HG03558 (cell line): ENCODE data around the gene RNF144A.
"Not testable (repeated sequence)": the region's sequence is repeated elsewhere in the genome, so short reads cannot be mapped to it uniquely, and the experiment has no call there.

Source experiments
- ATAC-seq: cut with Tn5 transposase; IDR thresholded peaks from one replicate; pipeline ENCODE4 v1.9.1; 2021; ENCODE audit warnings: moderate number of reproducible peaks; ENCODE audit not compliant: unreplicated experiment; ENCODE audit errors: extremely low read depth

RNF144A gene

GRCh38 chr2:6927186-6927585 is 10.0 kb downstream of the RNF144A start:
- ATAC-seq: no peak

GRCh38 chr2:6927753-6928152 is 10.5 kb downstream of the RNF144A start:
- ATAC-seq: no peak

- ATAC-seq: no peak
Observed at GRCh38 chr2:6928452-6928851, 11.2 kb downstream of the RNF144A start.

- ATAC-seq: no peak
Observed at GRCh38 chr2:6929196-6929819, 12.1 kb downstream of the RNF144A start.

GRCh38 chr2:6930923-6931647 is 13.9 kb downstream of the RNF144A start:
- no peak for ATAC-seq

- ATAC-seq: no peak
Observed at GRCh38 chr2:6931753-6932152, 14.5 kb downstream of the RNF144A start.

- ATAC-seq: no peak
Observed at GRCh38 chr2:6932206-6932605, 15.0 kb downstream of the RNF144A start.

GRCh38 chr2:6932828-6933227 is 15.6 kb downstream of the RNF144A start:
- no peak for ATAC-seq

- ATAC-seq: no peak
Observed at GRCh38 chr2:6933911-6934310, 16.7 kb downstream of the RNF144A start.

- ATAC-seq: no peak
Observed at GRCh38 chr2:6934345-6934744, 17.1 kb downstream of the RNF144A start.

GRCh38 chr2:6934758-6935651 is 17.8 kb downstream of the RNF144A start:
- ATAC-seq: no peak

GRCh38 chr2:6935652-6936020 is 18.4 kb downstream of the RNF144A start:
- not testable (repeated sequence) for ATAC-seq

- ATAC-seq: no peak
Observed at GRCh38 chr2:6937157-6937556, 19.9 kb downstream of the RNF144A start.

GRCh38 chr2:6937582-6937981 is 20.4 kb downstream of the RNF144A start:
- ATAC-seq: no peak

- ATAC-seq: no peak
Observed at GRCh38 chr2:6939071-6939470, 21.9 kb downstream of the RNF144A start.

GRCh38 chr2:6940820-6941219 is 23.6 kb downstream of the RNF144A start:
- ATAC-seq: no peak

GRCh38 chr2:6941299-6942046 is 24.3 kb downstream of the RNF144A start:
- ATAC-seq: no peak

- no peak for ATAC-seq
Observed at GRCh38 chr2:6942848-6943247, 25.6 kb downstream of the RNF144A start.

GRCh38 chr2:6943523-6943922 is 26.3 kb downstream of the RNF144A start:
- ATAC-seq: no peak

- no peak for ATAC-seq
Observed at GRCh38 chr2:6943971-6944370, 26.8 kb downstream of the RNF144A start.
